Measurements from ENCODE around the gene ABL2. TPM values are rescaled to one million over a fixed set of nuclear protein-coding genes. Genes with fewer than 3 reads are reported as not detected.

Gene ABL2
- total and polyA plus RNA-seq, 2 donors (not counting 3 experiments of a cell fraction or from before 2014, with no cell fraction given): 41.8 to 158 TPM

DNA sequence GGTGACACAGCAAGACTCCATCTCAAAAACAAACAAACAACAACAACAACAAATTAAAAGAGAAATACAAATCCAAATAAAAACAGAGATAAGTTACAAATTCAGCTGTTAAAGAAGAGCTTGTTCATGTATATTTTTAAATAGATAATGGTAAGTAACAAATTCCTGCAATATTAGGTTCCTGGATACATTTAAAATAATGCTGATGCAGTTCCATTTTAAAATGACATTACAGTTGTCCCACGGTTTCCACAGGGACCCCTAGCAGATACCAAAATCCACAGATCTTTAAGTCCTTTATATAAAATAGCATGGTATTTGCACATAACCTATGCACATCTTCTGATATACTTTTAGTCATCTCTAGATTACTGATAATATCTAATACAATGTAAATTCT, 61.5 kb downstream of the ABL2 start:
- no peak overlapping the region for H3K27ac ChIP-seq (ENCODE audit: insufficient read depth, low read depth, low read length)
- no peaks in the 10 kb centered on the region for H3K9me1 ChIP-seq (replicated peaks; ENCODE audit: control insufficient read depth, extremely low read depth, insufficient read depth, low read length)
- H3K9ac ChIP-seq (replicated peaks; ENCODE audit: extremely low read depth, insufficient read depth, low read length): no peak overlapping the region
- intact Hi-C loops (cut with micrococcal nuclease): no loop called here
- no TSS peak for BruUV-seq (replicated peaks)
- CTCF ChIA-PET: no interaction called here
- TF ChIP-seq POLR2AphosphoS5 (IDR thresholded peaks at IDR 0.05; ENCODE audit: insufficient read depth, low read depth, low read length) (no peak), MYC (IDR thresholded peaks at IDR 0.05; ENCODE audit: low read depth, low read length) (no peak), GATA2 (IDR thresholded peaks at IDR 0.05; ENCODE audit: insufficient read depth, insufficient read length, low read depth, low read length) (no peak), FOS (IDR thresholded peaks at IDR 0.05; ENCODE audit: borderline replicate concordance, insufficient read depth, low read length) (no peak), JUN (IDR thresholded peaks at IDR 0.05; ENCODE audit: borderline replicate concordance, insufficient read depth, insufficient read length, low read depth) (no peak), POLR2A (IDR thresholded peaks at IDR 0.05; ENCODE audit: low read depth, low read length) (no peak), EZH2 (IDR thresholded peaks at IDR 0.05; ENCODE audit: borderline replicate concordance, low read depth, low read length, severe bottlenecking) (no peak)
- TF ChIP-seq, protein P1, sequence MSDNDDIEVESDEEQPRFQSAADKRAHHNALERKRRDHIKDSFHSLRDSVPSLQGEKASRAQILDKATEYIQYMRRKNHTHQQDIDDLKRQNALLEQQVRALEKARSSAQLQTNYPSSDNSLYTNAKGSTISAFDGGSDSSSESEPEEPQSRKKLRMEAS (IDR thresholded peaks at IDR 0.05; ENCODE audit: insufficient read depth, insufficient read length): no peak
- TF ChIP-seq, protein P2, sequence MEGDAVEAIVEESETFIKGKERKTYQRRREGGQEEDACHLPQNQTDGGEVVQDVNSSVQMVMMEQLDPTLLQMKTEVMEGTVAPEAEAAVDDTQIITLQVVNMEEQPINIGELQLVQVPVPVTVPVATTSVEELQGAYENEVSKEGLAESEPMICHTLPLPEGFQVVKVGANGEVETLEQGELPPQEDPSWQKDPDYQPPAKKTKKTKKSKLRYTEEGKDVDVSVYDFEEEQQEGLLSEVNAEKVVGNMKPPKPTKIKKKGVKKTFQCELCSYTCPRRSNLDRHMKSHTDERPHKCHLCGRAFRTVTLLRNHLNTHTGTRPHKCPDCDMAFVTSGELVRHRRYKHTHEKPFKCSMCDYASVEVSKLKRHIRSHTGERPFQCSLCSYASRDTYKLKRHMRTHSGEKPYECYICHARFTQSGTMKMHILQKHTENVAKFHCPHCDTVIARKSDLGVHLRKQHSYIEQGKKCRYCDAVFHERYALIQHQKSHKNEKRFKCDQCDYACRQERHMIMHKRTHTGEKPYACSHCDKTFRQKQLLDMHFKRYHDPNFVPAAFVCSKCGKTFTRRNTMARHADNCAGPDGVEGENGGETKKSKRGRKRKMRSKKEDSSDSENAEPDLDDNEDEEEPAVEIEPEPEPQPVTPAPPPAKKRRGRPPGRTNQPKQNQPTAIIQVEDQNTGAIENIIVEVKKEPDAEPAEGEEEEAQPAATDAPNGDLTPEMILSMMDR (IDR thresholded peaks at IDR 0.05; ENCODE audit: extremely low read depth in 1 of 2, insufficient read depth in 1 of 2, low read depth in 1 of 2, low read length in 2 of 2): no peak
- peaks cover 40% of the 10 kb centered on the region for H3K79me2 ChIP-seq (ENCODE audit: control insufficient read depth, insufficient read depth, low read length)
- no peaks in the 10 kb centered on the region for H3K27me3 ChIP-seq (ENCODE audit: control insufficient read depth in 2 of 2, insufficient read depth in 2 of 2, low read length in 2 of 2)
- H3K4me2 ChIP-seq (ENCODE audit: insufficient read depth, low read length): no peak overlapping the region
- H3K4me1 ChIP-seq (ENCODE audit: control insufficient read depth, extremely low read depth, insufficient read depth, low read length): peaks cover 9% of the 10 kb centered on the region
- DNase-seq (ENCODE audit: low read depth, low spot score) (no peak), FAIRE-seq (no peak)
- no peaks in the 10 kb centered on the region for H3K9me3 ChIP-seq (replicated peaks; ENCODE audit: control insufficient read depth, insufficient read depth, low read length)
- H3K4me3 ChIP-seq (replicated peaks in 1 of 3; ENCODE audit: insufficient read depth in 1 of 3, low read depth in 1 of 3, low read length in 3 of 3): no peak overlapping the region
- H4K20me1 ChIP-seq (replicated peaks; ENCODE audit: control insufficient read depth, extremely low read depth, insufficient read depth, low read length): no peaks in the 10 kb centered on the region
- no peak overlapping the region for H2AFZ ChIP-seq (ENCODE audit: low read depth, low read length)
- POLR2A ChIA-PET: no interaction called here
- dilution Hi-C loops (cut with MboI; ENCODE audit: extremely low pct_ligation_motif_present, low sequenced_read_pairs): no loop called here
- no peaks in the 10 kb centered on the region for H3K36me3 ChIP-seq (ENCODE audit: control insufficient read depth in 2 of 2, extremely low read depth in 1 of 2, insufficient read depth in 2 of 2, low read length in 2 of 2)

Measured in endothelial cell of umbilical vein (primary cell).